HG03108 (cell line): ENCODE results near the gene EREG.

ENCODE experiments used
- ATAC-seq: cut with Tn5 transposase; IDR thresholded peaks from one replicate; pipeline ENCODE4 v1.9.1; 2021; ENCODE audit warnings: moderate library complexity; ENCODE audit not compliant: unreplicated experiment

EREG gene

GRCh38 chr4:74423104-74423503 lies 58.2 kb downstream of the EREG start:
- no peak for ATAC-seq

GRCh38 chr4:74424111-74424510 lies 59.2 kb downstream of the EREG start:
- ATAC-seq = no peak

- no peak for ATAC-seq
These were observed 61.2 kb downstream of the EREG start for GRCh38 chr4:74426101-74426500.

- ATAC-seq = no peak
These were observed 63.3 kb downstream of the EREG start for GRCh38 chr4:74428276-74428675.

- peak; percentile 93 for ATAC-seq
These were observed 66.3 kb downstream of the EREG start for GRCh38 chr4:74431113-74431826.

GRCh38 chr4:74433043-74433442 lies 68.1 kb downstream of the EREG start:
- ATAC-seq = no peak

- no peak for ATAC-seq
These were observed 68.7 kb downstream of the EREG start for GRCh38 chr4:74433541-74434172.

GRCh38 chr4:74435296-74435695 lies 70.4 kb downstream of the EREG start:
- ATAC-seq = no peak

GRCh38 chr4:74437866-74438265 lies 72.9 kb downstream of the EREG start:
- no peak for ATAC-seq
